GM18505 (cell line): ENCODE results near the gene OR2T27.
A peak's percentile ranks its signal among the peaks of the same experiment; 100 is the strongest.
"Not testable (repeated sequence)": the region's sequence is repeated elsewhere in the genome, so short reads cannot be mapped to it uniquely, and the experiment has no call there.

Experiments
- ATAC-seq: cut with Tn5 transposase; IDR thresholded peaks from one replicate; pipeline ENCODE4 v1.9.1; 2021; ENCODE audit not compliant: unreplicated experiment
- POLR2A ChIP-seq: IDR thresholded peaks from 4 replicates; pipeline ENCODE4 v1.6.1; 2011; ENCODE audit warnings: borderline replicate concordance; ENCODE audit not compliant: insufficient read depth, insufficient read length; ENCODE audit errors: extremely low read depth

Gene OR2T27

GRCh38 chr1:248655354-248655753 is at the start of gene OR2T27:
Gene OR2T27, minus strand, starts transcription at chr1:248655528. Its CDS starts 4,644 bp downstream, at chr1:248650884.
- peak; percentile 49 for ATAC-seq

GRCh38 chr1:248704606-248705005 is 49.3 kb upstream of the OR2T27 start:
- no peak for ATAC-seq
- TF ChIP-seq POLR2A: no peak

GRCh38 chr1:248703674-248704073 is 48.3 kb upstream of the OR2T27 start:
- no peak for TF ChIP-seq POLR2A
- ATAC-seq: no peak

GRCh38 chr1:248702714-248703113 is 47.4 kb upstream of the OR2T27 start, which contains the start of gene OR14I1:
Gene OR14I1, minus strand, starts transcription at chr1:248702766.
- no peak for ATAC-seq

GRCh38 chr1:248699099-248699498 is 43.8 kb upstream of the OR2T27 start:
- no peak for ATAC-seq
- no peak for TF ChIP-seq POLR2A

More at GRCh38 chr1:248702714-248703113, 47.4 kb upstream of the OR2T27 start, which contains the start of gene OR14I1:
- TF ChIP-seq POLR2A: no peak

- no peak for TF ChIP-seq POLR2A
- ATAC-seq: no peak
Measured at GRCh38 chr1:248697907-248698306, 42.6 kb upstream of the OR2T27 start.

GRCh38 chr1:248696774-248697173 is 41.4 kb upstream of the OR2T27 start:
- TF ChIP-seq POLR2A: no peak
- no peak for ATAC-seq

- TF ChIP-seq POLR2A: no peak
- no peak for ATAC-seq
Measured at GRCh38 chr1:248696261-248696660, 40.9 kb upstream of the OR2T27 start.

- ATAC-seq: no peak
- no peak for TF ChIP-seq POLR2A
Measured at GRCh38 chr1:248695451-248696132, 40.3 kb upstream of the OR2T27 start.

- TF ChIP-seq POLR2A: no peak
- no peak for ATAC-seq
Measured at GRCh38 chr1:248691567-248692155, 36.3 kb upstream of the OR2T27 start.

GRCh38 chr1:248688527-248689298 is 33.4 kb upstream of the OR2T27 start:
- peak; percentile 63 for ATAC-seq
- no peak for TF ChIP-seq POLR2A

GRCh38 chr1:248686815-248687214 is 31.5 kb upstream of the OR2T27 start:
- peak; percentile 82 for ATAC-seq
- no peak for TF ChIP-seq POLR2A

GRCh38 chr1:248681651-248682050 is 26.3 kb upstream of the OR2T27 start:
- TF ChIP-seq POLR2A: no peak
- no peak for ATAC-seq

GRCh38 chr1:248670003-248670402 is 14.7 kb upstream of the OR2T27 start:
- no peak for TF ChIP-seq POLR2A
- ATAC-seq: no peak

- peak; percentile 99 for ATAC-seq
Measured at GRCh38 chr1:248663453-248664328, 8.4 kb upstream of the OR2T27 start.

GRCh38 chr1:248656797-248657196 is 1.5 kb upstream of the OR2T27 start:
- ATAC-seq: not testable (repeated sequence)

- not testable (repeated sequence) for ATAC-seq
Measured at GRCh38 chr1:248648770-248649536, 6.4 kb downstream of the OR2T27 start.
